Keratinocyte (primary cell): ENCODE data around the gene L3MBTL4. TPM values are rescaled to one million over a fixed set of nuclear protein-coding genes. Genes with fewer than 3 reads are reported as not detected.

Source experiments
- DNase-seq: peaks from one replicate; pipeline ENCODE4 v3.0.0-alpha.2; 2011; ENCODE audit warnings: low read depth, missing footprints, low spot score
- FAIRE-seq: peaks from 2 replicates; lab custom pipeline; 2011; peaks lifted over from hg19 to GRCh38; lab: Jason Lieb, UNC
- H2AFZ ChIP-seq: 2 replicates; pipeline ENCODE4 v1.6.0; 2012; ENCODE audit warnings: low read length, control low read depth, inconsistent platforms; ENCODE audit not compliant: control insufficient read depth
- H3K27ac ChIP-seq: 2 replicates; pipeline ENCODE4 v1.5.1; 2011; ENCODE audit warnings: low read length; ENCODE audit not compliant: control insufficient read depth, insufficient read depth
- H3K27me3 ChIP-seq: 3 replicates; pipeline ENCODE4 v1.6.0; 2011; ENCODE audit warnings: low read length; ENCODE audit not compliant: control insufficient read depth, insufficient read depth; ENCODE audit errors: extremely low read depth
- H3K36me3 ChIP-seq, 2 experiments: 2 replicates in 1 of 2; 3 replicates in 1 of 2; pipeline ENCODE4 v1.5.1; 2011; ENCODE audit warnings: low read length in 2 of 2, mild to moderate bottlenecking in 1 of 2; ENCODE audit not compliant: control insufficient read depth in 2 of 2, insufficient read depth in 2 of 2; ENCODE audit errors: extremely low read depth in 1 of 2
- H3K4me1 ChIP-seq: 3 replicates; pipeline ENCODE4 v1.5.1; 2011; ENCODE audit warnings: low read length; ENCODE audit not compliant: control insufficient read depth, insufficient read depth; ENCODE audit errors: extremely low read depth
- H3K4me2 ChIP-seq: 3 replicates; pipeline ENCODE4 v1.6.0; 2011; ENCODE audit warnings: low read depth, low read length; ENCODE audit not compliant: control insufficient read depth, insufficient read depth; ENCODE audit errors: extremely low read depth
- H3K4me3 ChIP-seq, 3 experiments: fragments of 200-600 bp in 1 of 3; sonication (generic) in 1 of 3; 2 replicates in 2 of 3; 3 replicates in 1 of 3; pipeline ENCODE4 v1.5.1; 2011 to 2016; ENCODE audit warnings: low read length in 3 of 3, mild to moderate bottlenecking in 3 of 3, control low read depth in 2 of 3, inconsistent platforms in 1 of 3, low read depth in 1 of 3, mixed read lengths in 1 of 3, mixed run types in 1 of 3, moderate library complexity in 1 of 3; ENCODE audit not compliant: control insufficient read depth in 2 of 3, insufficient read depth in 2 of 3; ENCODE audit errors: extremely low read depth in 1 of 3
- H3K79me2 ChIP-seq: 2 replicates; pipeline ENCODE4 v1.6.0; 2012; ENCODE audit warnings: low read length; ENCODE audit not compliant: control insufficient read depth, insufficient read depth
- H3K9ac ChIP-seq: 3 replicates; pipeline ENCODE4 v1.6.0; 2011; ENCODE audit warnings: low read length; ENCODE audit not compliant: control insufficient read depth, insufficient read depth; ENCODE audit errors: extremely low read depth
- H3K9me1 ChIP-seq: 3 replicates; pipeline ENCODE4 v1.6.0; 2011; ENCODE audit warnings: low read length; ENCODE audit not compliant: control insufficient read depth, insufficient read depth; ENCODE audit errors: extremely low read depth
- H3K9me3 ChIP-seq: 2 replicates; pipeline ENCODE4 v1.5.1; 2012; ENCODE audit warnings: low read depth, low read length; ENCODE audit not compliant: control insufficient read depth
- H4K20me1 ChIP-seq: 3 replicates; pipeline ENCODE4 v1.6.0; 2011; ENCODE audit warnings: low read length; ENCODE audit not compliant: control insufficient read depth, insufficient read depth; ENCODE audit errors: extremely low read depth
- CTCF ChIP-seq, 3 experiments: IDR thresholded peaks in 1 of 3; conservative IDR thresholded peaks in 1 of 3; optimal IDR thresholded peaks in 1 of 3; 2 replicates in 2 of 3; 3 replicates in 1 of 3; pipeline versions ENCODE3 to v1.5.1; 2011; ENCODE audit warnings: low read length in 3 of 3, mild to moderate bottlenecking in 3 of 3, moderate library complexity in 2 of 3, control low read depth in 1 of 3, inconsistent platforms in 1 of 3; ENCODE audit not compliant: insufficient read depth in 2 of 3; ENCODE audit errors: extremely low read depth in 1 of 3
- EZH2 ChIP-seq: IDR thresholded peaks from one replicate; pipeline ENCODE4 v1.6.1; 2012; ENCODE audit warnings: inconsistent platforms, mild to moderate bottlenecking, low read length, moderate library complexity
- dilution Hi-C: fragments of 300-500 bp; cut with MboI; formaldehyde crosslinking; loops from one replicate; pipeline ENCODE4 v1.7.0; 2020; ENCODE audit warnings: low sequenced_read_pairs; ENCODE audit not compliant: extremely low pct_ligation_motif_present
- polyA plus RNA-seq, 5 experiments: library from polyadenylated mRNA; depleted of rRNA in 3 of 5; stranded (reverse) in 3 of 5; stranded (forward) in 1 of 5; unstranded in 1 of 5; fragments of >200 nt; gene quantifications; 1 replicate in 1 of 5; 2 replicates in 3 of 5; 3 replicates in 1 of 5; pipeline versions ENCODE4 v1.2.1 to v1.2.3, GENCODE V29; 2011 to 2012; ENCODE audit warnings: missing spikeins in 2 of 5, low read depth in 1 of 5, low replicate concordance in 1 of 5

Gene L3MBTL4
- polyA plus RNA-seq, 1 donor (not counting 4 experiments of a cell fraction or from before 2014, with no cell fraction given): 0.17 TPM

- dilution Hi-C loops: no loop called here
- DNase-seq (no peak), FAIRE-seq (no peak)
- Histone ChIP-seq H3K27ac (no peak overlapping the region), H3K36me3 (no peaks in the 10 kb centered on the region), H3K9me3 (no peaks in the 10 kb centered on the region), H3K9ac (no peak overlapping the region), H3K9me1 (no peaks in the 10 kb centered on the region), H2AFZ (no peak overlapping the region), H3K4me3 (no peak overlapping the region), H3K27me3 (no peaks in the 10 kb centered on the region), H4K20me1 (no peaks in the 10 kb centered on the region), H3K4me1 (no peaks in the 10 kb centered on the region), H3K79me2 (no peaks in the 10 kb centered on the region), H3K4me2 (no peak overlapping the region)
- no peak for TF ChIP-seq CTCF (optimal IDR thresholded peaks at IDR 0.05 in 1 of 3, IDR thresholded peaks at IDR 0.05 in 1 of 3, conservative IDR thresholded peaks at IDR 0.05 in 1 of 3; ENCODE audit: extremely low read depth in 1 of 3, insufficient read depth in 2 of 3, low read length in 3 of 3)
- TF ChIP-seq EZH2: no peak
Observed at GRCh38 chr18:6341303-6341702, 73.4 kb downstream of the L3MBTL4 start.

DNA sequence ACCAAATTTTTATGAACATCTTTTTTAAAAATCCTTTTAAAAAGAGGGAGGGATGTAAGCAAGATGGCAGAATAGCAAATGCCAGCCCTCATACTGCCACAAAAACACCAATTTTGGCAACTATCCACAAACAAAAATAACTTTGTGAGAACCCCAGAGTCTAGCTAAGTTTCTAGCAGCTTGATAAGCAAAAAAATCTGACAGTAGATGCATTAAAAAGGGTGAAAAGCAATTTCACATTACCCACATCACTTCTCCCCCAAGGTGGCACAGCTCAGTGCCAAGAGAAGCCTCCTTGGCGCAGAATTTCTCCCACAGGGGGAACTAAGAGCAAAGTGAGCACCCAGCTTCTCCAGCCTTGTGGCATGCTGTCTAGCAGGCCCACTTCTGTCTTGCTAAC is 74.6 kb downstream of the L3MBTL4 start:
- Histone ChIP-seq H2AFZ (no peak overlapping the region), H4K20me1 (no peaks in the 10 kb centered on the region), H3K9ac (no peak overlapping the region), H3K4me1 (no peaks in the 10 kb centered on the region), H3K9me3 (no peaks in the 10 kb centered on the region), H3K4me2 (no peak overlapping the region), H3K79me2 (no peaks in the 10 kb centered on the region), H3K36me3 (no peaks in the 10 kb centered on the region), H3K27me3 (no peaks in the 10 kb centered on the region), H3K27ac (no peak overlapping the region), H3K9me1 (no peaks in the 10 kb centered on the region), H3K4me3 (no peak overlapping the region)
- DNase-seq: no peak
- TF ChIP-seq EZH2: no peak
- TF ChIP-seq CTCF (optimal IDR thresholded peaks at IDR 0.05 in 1 of 3, IDR thresholded peaks at IDR 0.05 in 1 of 3, conservative IDR thresholded peaks at IDR 0.05 in 1 of 3; ENCODE audit: extremely low read depth in 1 of 3, insufficient read depth in 2 of 3, low read length in 3 of 3): no peak
- FAIRE-seq: no peak
- dilution Hi-C loops: no loop called here
